Nephron (organoid): Measurements from ENCODE around the gene GRM7.

ENCODE experiments used
- H3K27ac Mint-ChIP-seq, 3 experiments: 2 replicates each; pipeline ENCODE4 v1.8.0; 2020; ENCODE audit warnings: mixed read lengths in 3 of 3, mild to moderate bottlenecking in 2 of 3, moderate library complexity in 1 of 3
- H3K27me3 Mint-ChIP-seq: 2 replicates; pipeline ENCODE4 v1.8.0; 2021; ENCODE audit warnings: low read depth, mild to moderate bottlenecking, moderate library complexity, mixed read lengths
- H3K36me3 Mint-ChIP-seq: 2 replicates; pipeline ENCODE4 v1.8.0; 2020; ENCODE audit warnings: low read depth, mixed read lengths
- H3K4me1 Mint-ChIP-seq: 2 replicates; pipeline ENCODE4 v1.8.0; 2020; ENCODE audit warnings: mixed read lengths
- H3K4me3 Mint-ChIP-seq, 3 experiments: 2 replicates each; pipeline ENCODE4 v1.8.0; 2020; ENCODE audit warnings: mild to moderate bottlenecking in 3 of 3, mixed read lengths in 3 of 3, moderate library complexity in 2 of 3
- H3K9me3 Mint-ChIP-seq: 2 replicates; pipeline ENCODE4 v1.8.0; 2020; ENCODE audit warnings: mixed read lengths
- TF ChIP-seq, protein P1 (sequence below), 3 experiments: fragments of 200-600 bp; sonication (generic); IDR thresholded peaks; one replicate each; pipeline ENCODE4 v1.5.0; 2021; ENCODE audit warnings: antibody characterized with exemption in 3 of 3; ENCODE audit not compliant: unreplicated experiment in 3 of 3

The GRM7 gene

DNA sequence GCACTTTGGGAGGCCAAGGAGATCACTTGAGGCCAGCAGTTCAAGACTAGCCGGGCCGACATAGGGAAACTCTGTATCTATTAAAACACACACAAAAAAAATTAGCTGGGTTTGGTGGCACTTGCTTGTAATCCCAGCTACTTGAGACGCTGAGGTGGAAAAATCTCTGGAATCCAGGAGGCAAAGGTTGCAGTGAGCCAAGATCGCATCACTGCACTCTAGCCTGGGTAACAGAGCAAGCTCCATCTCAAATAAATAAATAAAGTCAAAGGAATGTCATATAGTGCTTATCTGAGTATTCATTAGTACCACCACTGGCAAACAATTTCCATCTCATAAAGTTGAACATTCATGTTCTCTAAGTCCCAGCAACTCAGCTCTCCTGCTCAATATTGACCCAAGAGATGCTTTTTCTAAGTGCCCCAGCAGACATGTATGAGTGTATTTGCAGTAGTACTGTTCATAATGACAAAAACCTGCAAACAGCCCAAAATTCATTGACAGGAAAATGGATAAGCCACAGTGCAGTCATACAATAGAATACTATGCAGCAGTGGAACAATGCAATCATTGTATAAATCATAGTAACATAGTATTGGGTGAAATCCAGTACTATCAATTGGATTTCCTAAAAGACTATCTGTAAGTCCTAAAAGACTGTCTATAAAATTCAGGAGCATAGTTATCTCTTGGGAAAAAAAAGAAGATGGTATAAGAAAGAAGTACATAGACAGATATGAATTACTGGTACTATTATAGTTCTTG lies 889.2 kb downstream of the GRM7 start:
- TF ChIP-seq, protein P1, sequence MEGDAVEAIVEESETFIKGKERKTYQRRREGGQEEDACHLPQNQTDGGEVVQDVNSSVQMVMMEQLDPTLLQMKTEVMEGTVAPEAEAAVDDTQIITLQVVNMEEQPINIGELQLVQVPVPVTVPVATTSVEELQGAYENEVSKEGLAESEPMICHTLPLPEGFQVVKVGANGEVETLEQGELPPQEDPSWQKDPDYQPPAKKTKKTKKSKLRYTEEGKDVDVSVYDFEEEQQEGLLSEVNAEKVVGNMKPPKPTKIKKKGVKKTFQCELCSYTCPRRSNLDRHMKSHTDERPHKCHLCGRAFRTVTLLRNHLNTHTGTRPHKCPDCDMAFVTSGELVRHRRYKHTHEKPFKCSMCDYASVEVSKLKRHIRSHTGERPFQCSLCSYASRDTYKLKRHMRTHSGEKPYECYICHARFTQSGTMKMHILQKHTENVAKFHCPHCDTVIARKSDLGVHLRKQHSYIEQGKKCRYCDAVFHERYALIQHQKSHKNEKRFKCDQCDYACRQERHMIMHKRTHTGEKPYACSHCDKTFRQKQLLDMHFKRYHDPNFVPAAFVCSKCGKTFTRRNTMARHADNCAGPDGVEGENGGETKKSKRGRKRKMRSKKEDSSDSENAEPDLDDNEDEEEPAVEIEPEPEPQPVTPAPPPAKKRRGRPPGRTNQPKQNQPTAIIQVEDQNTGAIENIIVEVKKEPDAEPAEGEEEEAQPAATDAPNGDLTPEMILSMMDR (IDR thresholded peaks at IDR 0.05; ENCODE audit: unreplicated experiment in 3 of 3) = no peak
- Mint-ChIP-seq H3K27me3 (no peaks in the 10 kb centered on the region), H3K36me3 (no peaks in the 10 kb centered on the region), H3K9me3 (no peaks in the 10 kb centered on the region), H3K27ac (no peak overlapping the region), H3K4me3 (no peak overlapping the region), H3K4me1 (no peaks in the 10 kb centered on the region)

DNA sequence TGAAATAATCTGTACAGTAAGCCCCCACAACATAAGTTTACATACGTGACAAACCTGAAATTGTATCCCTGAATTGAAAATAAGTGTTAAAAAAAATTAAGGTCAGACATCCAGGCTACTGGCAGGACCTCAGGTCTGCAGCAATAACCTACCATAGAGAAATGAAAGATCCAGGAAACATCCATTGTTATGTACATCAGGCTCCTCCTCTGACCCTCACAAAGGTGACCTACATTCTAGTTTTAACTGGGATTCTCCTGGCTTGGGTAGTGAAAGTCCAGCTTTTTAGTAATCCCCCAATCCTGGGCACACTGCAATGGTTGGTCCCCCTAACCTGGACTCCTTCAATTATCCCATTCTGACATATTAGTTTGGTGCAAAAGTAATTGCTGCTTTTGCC lies 891.1 kb downstream of the GRM7 start:
- Mint-ChIP-seq H3K4me3 (no peak overlapping the region), H3K4me1 (no peaks in the 10 kb centered on the region), H3K27ac (no peak overlapping the region), H3K27me3 (no peaks in the 10 kb centered on the region), H3K9me3 (no peaks in the 10 kb centered on the region), H3K36me3 (no peaks in the 10 kb centered on the region)
- TF ChIP-seq, protein P1 (IDR thresholded peaks at IDR 0.05; ENCODE audit: unreplicated experiment in 3 of 3) = no peak

DNA sequence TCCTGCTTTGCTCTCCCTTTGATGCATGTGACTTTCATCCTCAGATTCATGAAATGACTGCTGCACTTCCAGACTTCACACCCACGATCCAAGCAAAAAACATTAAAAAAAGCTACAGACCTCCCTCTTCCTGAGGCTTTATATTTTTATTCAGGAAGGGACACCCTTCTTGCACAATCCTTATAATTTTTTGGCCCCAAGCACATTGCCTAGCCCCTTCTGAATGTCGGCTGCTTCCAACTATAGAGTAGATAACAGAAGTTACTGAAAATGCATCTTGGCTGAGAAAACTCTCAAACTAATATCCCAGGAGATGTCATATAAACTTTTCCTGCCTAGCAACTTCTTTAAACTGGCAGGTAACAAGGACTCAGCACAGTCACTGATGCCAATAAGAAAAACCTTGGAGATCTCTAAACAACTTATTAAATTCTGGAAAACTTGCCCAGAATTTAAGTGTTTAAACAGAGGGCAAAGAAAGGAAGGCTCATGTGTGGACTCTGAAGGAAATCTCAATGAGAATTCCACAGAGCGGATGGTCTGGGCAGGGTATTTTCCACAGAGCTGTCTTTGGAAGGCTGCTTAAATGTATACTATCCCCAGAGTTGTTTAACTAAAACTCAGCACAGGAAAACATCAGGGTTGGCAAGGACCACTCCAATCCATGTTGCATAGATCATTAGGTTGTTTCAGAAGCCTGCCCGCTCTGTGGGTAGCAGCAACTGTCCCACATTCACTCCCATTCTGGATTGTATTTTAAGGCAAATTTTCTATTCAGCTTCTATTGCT lies 893.9 kb downstream of the GRM7 start:
- Mint-ChIP-seq H3K27ac (no peak overlapping the region), H3K4me1 (no peaks in the 10 kb centered on the region), H3K27me3 (no peaks in the 10 kb centered on the region), H3K4me3 (no peak overlapping the region), H3K36me3 (no peaks in the 10 kb centered on the region), H3K9me3 (no peaks in the 10 kb centered on the region)
- TF ChIP-seq, protein P1 (IDR thresholded peaks at IDR 0.05; ENCODE audit: unreplicated experiment in 3 of 3) = no peak

DNA sequence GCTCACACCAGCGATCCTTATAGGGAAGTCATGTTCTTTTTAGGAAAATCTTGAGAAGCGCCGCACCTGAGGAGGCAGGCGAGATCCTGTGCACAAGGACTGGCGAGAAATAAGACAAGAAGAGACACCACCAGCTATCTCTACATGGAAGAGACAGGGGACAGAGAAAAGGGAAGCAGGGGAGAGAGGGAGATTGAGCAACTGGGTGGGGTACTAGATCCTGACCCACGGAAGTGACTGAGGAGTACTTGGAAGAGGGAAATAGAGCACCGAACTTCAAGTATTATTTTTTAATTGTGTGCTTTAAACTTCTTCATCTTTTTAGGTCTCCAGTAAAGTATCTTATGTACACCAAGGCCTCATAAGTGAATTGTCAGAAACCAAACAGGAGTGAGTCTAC lies 898.7 kb downstream of the GRM7 start:
- Mint-ChIP-seq H3K9me3 (peaks cover 13% of the 10 kb centered on the region), H3K27me3 (peaks cover 4% of the 10 kb centered on the region), H3K4me3 (no peak overlapping the region), H3K27ac (no peak overlapping the region), H3K36me3 (no peaks in the 10 kb centered on the region), H3K4me1 (peaks cover 10% of the 10 kb centered on the region)
- TF ChIP-seq, protein P1 (IDR thresholded peaks at IDR 0.05; ENCODE audit: unreplicated experiment in 3 of 3) = no peak

DNA sequence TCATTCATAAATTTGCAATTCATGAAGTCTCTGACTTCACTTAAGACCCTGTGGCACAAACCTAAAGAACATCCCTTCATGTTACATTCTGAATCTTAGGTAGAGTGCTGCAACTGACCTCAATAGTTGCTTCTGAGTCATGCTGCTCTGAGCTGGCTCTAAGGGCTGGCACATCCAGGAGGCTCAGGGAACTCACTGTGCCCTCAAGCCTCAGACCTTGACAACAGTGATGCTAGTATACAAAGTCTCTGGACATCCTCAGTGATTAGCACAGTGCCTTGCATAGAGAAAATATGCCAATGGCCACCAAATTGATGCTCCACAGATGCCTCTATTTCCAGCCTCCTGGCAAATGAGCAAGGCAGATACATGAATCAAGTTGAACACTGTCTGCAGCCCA lies 899.8 kb downstream of the GRM7 start:
- TF ChIP-seq, protein P1 (IDR thresholded peaks at IDR 0.05; ENCODE audit: unreplicated experiment in 3 of 3) = no peak
- Mint-ChIP-seq H3K4me3 (no peak overlapping the region), H3K27ac (no peak overlapping the region), H3K27me3 (peaks cover 4% of the 10 kb centered on the region), H3K9me3 (peaks cover 16% of the 10 kb centered on the region), H3K4me1 (peaks cover 12% of the 10 kb centered on the region), H3K36me3 (no peaks in the 10 kb centered on the region)
